Measurements from ENCODE around the gene CCL18. TPM values are rescaled to one million over a fixed set of nuclear protein-coding genes. Genes with fewer than 3 reads are reported as not detected.
"Not testable (repeated sequence)": the region's sequence is repeated elsewhere in the genome, so short reads cannot be mapped to it uniquely, and the experiment has no call there.

The CCL18 gene
- total RNA-seq, 1 donor from 2014 or later = 146 TPM

DNA sequence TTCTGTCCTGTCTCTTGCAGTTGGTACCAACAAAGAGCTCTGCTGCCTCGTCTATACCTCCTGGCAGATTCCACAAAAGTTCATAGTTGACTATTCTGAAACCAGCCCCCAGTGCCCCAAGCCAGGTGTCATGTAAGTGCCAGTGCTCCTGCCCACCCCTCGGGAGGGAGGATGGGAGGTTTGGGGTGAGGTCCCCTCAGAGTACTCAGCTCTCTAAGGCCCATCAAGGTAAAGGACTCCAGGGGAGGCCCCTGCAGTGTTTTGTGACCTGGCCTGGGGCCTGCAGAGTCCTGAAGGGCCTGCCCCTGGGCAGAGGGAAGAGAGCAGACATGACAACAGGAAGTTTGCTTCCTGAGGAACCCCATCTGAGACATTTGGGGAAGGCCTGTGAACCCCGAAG is 6.4 kb downstream of the CCL18 start:
- no peaks in the 10 kb centered on the region for H3K27me3 ChIP-seq (ENCODE audit: low read depth)
- no peak overlapping the region for H3K4me3 ChIP-seq
- TF ChIP-seq, protein P1, sequence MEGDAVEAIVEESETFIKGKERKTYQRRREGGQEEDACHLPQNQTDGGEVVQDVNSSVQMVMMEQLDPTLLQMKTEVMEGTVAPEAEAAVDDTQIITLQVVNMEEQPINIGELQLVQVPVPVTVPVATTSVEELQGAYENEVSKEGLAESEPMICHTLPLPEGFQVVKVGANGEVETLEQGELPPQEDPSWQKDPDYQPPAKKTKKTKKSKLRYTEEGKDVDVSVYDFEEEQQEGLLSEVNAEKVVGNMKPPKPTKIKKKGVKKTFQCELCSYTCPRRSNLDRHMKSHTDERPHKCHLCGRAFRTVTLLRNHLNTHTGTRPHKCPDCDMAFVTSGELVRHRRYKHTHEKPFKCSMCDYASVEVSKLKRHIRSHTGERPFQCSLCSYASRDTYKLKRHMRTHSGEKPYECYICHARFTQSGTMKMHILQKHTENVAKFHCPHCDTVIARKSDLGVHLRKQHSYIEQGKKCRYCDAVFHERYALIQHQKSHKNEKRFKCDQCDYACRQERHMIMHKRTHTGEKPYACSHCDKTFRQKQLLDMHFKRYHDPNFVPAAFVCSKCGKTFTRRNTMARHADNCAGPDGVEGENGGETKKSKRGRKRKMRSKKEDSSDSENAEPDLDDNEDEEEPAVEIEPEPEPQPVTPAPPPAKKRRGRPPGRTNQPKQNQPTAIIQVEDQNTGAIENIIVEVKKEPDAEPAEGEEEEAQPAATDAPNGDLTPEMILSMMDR (IDR thresholded peaks at IDR 0.05) = no peak
- DNase-seq = no peak
- no peak overlapping the region for H3K27ac ChIP-seq
- intact Hi-C loops (cut with DNase I) = no loop called here
- H3K9me3 ChIP-seq = no peaks in the 10 kb centered on the region
- H3K36me3 ChIP-seq = no peaks in the 10 kb centered on the region
- H3K4me1 ChIP-seq = no peaks in the 10 kb centered on the region
- ATAC-seq = no peak

DNA sequence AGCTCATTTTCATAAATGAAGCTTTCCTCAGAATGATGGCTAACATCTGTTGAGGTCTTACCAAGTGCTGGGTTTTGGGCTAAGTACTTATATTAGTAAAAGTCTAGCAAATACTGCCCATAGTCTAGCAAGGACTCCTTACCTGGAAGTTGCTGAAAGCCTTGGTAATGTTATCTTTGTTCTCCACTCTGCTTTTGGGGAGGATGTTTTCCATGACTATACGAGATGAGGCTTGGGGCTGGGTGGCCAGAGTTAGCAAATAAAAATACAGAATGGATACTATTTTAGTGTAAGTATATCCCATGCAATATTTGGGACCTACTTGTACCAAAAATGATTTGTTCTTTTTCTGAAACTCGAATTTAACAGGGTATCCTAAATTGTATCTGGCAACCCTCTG is 7.7 kb downstream of the CCL18 start:
- intact Hi-C loops (cut with DNase I) = no loop called here
- Histone ChIP-seq H3K4me3 (no peak overlapping the region), H3K36me3 (no peaks in the 10 kb centered on the region), H3K27me3 (ENCODE audit: low read depth) (no peaks in the 10 kb centered on the region), H3K9me3 (no peaks in the 10 kb centered on the region), H3K4me1 (no peaks in the 10 kb centered on the region), H3K27ac (no peak overlapping the region)
- ATAC-seq = no peak
- TF ChIP-seq, protein P1 (IDR thresholded peaks at IDR 0.05) = no peak
- no peak for DNase-seq

DNA sequence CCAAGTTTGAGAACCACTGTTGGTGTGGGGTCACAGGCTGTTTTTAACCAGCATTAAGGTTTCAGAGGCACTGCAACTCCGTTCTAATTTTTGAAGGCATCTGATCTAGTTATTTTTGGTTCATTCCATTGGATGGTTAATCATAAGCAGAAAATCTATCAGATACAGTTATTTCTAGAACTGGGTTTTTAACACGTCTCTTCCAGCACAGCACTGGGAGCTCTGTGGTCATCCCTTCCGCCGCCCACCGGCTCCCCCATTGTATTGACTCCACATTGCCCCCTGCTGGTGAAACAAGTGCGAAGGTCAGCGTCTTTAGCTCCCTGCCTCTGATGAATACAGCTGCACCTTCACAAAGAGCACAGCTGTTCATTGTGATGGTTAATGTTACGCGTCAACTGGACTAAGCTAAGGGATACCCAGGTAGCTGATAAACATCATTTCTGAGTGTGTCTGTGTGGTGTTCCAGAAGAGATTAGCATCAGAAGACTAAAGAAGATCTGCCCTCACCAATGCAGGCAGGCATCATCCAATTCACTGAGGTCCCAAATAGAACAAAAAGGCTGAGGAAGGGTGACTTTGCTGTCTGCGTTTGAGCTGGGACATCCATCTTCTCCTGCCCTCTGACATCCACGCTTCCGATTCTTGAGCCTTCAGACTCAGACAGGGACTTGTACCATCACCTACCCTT is 8.5 kb downstream of the CCL18 start:
- H3K27ac ChIP-seq = no peak overlapping the region
- TF ChIP-seq, protein P1 (IDR thresholded peaks at IDR 0.05) = peak; percentile 70
- intact Hi-C loops (cut with DNase I) = no loop called here
- H3K4me1 ChIP-seq = no peaks in the 10 kb centered on the region
- ATAC-seq (peak; percentile 83 to 88), DNase-seq (peak; percentile 72)
- H3K9me3 ChIP-seq = peaks cover 2% of the 10 kb centered on the region
- H3K27me3 ChIP-seq (ENCODE audit: low read depth) = no peaks in the 10 kb centered on the region
- no peak overlapping the region for H3K4me3 ChIP-seq
- no peaks in the 10 kb centered on the region for H3K36me3 ChIP-seq

DNA sequence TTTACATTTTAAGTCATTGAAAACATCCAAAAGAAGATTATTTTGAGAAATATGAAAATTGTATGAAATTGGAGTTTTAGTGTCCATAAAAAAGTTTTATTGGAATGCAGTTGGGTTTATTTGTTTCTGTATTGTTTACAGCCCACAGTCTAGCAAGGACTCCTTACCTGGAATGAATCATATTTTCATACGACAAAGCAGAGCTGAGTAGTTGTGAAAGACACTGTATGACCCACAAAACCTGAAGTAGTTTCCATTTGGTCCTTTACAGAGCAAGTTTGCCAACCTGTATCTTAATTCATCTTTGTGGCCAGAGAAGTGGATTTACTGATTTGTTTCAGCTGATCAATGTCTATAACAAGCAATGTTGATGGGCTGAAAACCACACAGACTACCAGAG is 10.3 kb downstream of the CCL18 start:
- DNase-seq = no peak
- ATAC-seq = no peak
- H3K27me3 ChIP-seq (ENCODE audit: low read depth) = no peaks in the 10 kb centered on the region
- H3K9me3 ChIP-seq = peaks cover 3% of the 10 kb centered on the region
- H3K4me3 ChIP-seq = no peak overlapping the region
- TF ChIP-seq, protein P1 (IDR thresholded peaks at IDR 0.05) = no peak
- no peaks in the 10 kb centered on the region for H3K4me1 ChIP-seq
- intact Hi-C loops (cut with DNase I) = no loop called here
- H3K36me3 ChIP-seq = no peaks in the 10 kb centered on the region
- H3K27ac ChIP-seq = no peak overlapping the region

DNA sequence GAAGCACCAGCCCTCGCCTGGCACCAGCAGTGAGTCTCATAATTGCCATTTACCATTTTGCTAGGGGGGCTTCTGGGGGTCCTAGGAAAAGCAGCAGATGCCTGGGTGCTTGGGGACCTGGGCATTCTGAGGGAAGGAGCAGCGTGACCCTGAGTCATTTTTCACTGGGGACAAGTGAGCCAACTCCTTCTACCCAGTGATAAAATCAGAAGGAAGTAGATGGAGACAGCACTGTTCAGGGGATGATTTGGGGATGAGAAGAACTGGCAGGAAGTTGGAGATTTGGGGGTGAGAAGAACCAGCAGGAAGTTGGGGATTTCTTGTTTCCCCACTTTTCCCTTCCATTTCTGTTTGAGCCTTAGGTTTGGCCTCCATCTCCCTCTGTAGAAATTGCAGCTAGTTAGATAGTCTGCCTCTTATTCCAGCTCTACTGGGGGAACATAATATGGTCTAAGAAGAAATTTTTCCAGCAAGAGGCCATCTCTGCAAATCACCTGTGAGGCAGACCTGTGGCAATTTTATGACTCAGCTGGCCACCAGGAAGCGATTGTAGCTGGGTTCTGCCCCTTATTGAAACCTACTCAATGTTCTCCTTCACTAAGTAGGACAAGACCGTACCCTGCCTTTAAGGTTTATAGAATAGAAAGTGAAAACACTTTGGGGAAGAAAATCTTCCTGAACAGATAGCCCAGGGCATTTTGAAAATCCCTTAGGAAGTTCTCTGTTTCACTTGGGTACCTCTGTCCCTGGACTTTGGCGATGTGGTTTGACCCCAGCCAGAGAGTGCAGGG is 17.8 kb downstream of the CCL18 start:
- H3K27me3 ChIP-seq (ENCODE audit: low read depth); H3K4me1 ChIP-seq; H3K9me3 ChIP-seq; H3K4me3 ChIP-seq; DNase-seq; H3K36me3 ChIP-seq; intact Hi-C loops (cut with DNase I): not testable (repeated sequence)
- peak overlapping the region; percentile 46 for H3K27ac ChIP-seq
- ATAC-seq = peak; percentile 9 to 32

DNA sequence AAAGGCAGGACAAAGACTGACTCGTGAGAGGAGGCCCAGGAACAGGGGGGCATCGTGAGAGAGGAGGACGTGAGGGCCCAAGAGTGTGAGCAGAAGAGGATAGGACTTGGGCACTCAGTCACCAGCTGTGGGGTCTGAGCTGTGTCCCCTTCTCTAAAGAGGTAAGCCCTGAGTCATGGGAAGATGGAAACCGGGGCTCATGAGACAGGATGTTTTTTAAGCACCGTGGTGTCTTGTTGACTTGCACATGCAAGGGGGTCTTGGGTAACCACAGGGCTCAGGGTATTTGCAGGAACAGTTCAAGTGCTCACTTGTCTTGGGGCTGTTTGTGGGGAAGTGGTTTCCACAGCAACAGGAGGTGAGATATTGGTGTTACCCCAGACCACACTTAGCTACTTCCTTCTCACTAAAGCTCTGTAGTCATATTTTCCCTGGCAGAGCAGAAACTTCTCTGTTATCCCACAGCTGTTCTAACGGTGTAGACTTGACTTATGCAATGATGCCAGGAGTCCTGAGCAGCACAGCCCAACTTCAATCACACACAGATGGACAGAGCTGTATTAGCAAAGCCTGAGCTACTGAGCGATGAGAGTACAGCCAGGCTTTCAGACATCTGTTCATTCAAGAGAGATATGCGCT is 18.5 kb downstream of the CCL18 start:
- H3K27ac ChIP-seq = peak overlapping the region; percentile 46

DNA sequence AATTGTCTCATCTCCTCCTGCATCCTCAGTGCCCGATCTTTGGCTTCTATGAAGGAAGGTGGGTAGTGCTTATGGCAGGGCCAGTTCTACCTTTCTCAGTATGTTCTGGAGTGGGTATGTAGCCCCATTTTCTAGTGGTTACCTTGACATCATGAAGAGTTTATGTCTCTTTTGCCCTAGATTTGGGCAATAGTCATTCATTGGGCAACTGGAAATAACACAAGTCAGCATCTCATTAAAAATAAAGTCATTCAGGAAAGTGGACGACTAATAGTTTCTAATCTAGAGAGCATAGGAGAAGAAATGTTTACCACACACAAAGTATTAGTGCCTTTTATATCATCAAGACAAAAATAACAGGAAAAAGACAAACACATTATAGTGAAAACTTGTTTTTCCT is 19.6 kb downstream of the CCL18 start:
- DNase-seq; H3K36me3 ChIP-seq; H3K4me1 ChIP-seq; intact Hi-C loops (cut with DNase I); H3K27ac ChIP-seq; ATAC-seq; H3K4me3 ChIP-seq; H3K27me3 ChIP-seq (ENCODE audit: low read depth); H3K9me3 ChIP-seq: not testable (repeated sequence)

More for the DNA sequence above, 18.5 kb downstream of the CCL18 start:
- peak; percentile 86 to 91 for ATAC-seq
- H3K4me1 ChIP-seq; H3K36me3 ChIP-seq; intact Hi-C loops (cut with DNase I); H3K27me3 ChIP-seq (ENCODE audit: low read depth); H3K4me3 ChIP-seq; H3K9me3 ChIP-seq; DNase-seq: not testable (repeated sequence)

All from lower lobe of right lung (tissue), 2 donors.